Thyroid gland (tissue), 4 donors: ENCODE data around the gene NRG3.
A peak's percentile ranks its signal among the peaks of the same experiment; 100 is the strongest.

Experiments used
- POLR2A ChIP-seq, 2 donors: fragments of 450-650 bp; IDR thresholded peaks; one replicate each; pipeline ENCODE4 v1.6.1; 2017; ENCODE audit warnings: antibody characterized with exemption in 2 of 2, mild to moderate bottlenecking in 2 of 2, moderate library complexity in 1 of 2
- TF ChIP-seq, protein P1 (sequence below), 6 experiments: fragments of 200-600 bp in 3 of 6; fragments of 450-650 bp in 3 of 6; sonication (generic) in 3 of 6; IDR thresholded peaks; one replicate each; pipeline ENCODE4 v1.5.1; 2016 to 2019; ENCODE audit warnings: antibody characterized with exemption in 6 of 6, mild to moderate bottlenecking in 2 of 6, inconsistent platforms in 1 of 6, moderate library complexity in 1 of 6

GRCh38 chr10:82150123-82150900 is 275.3 kb downstream of the NRG3 start:
- TF ChIP-seq, protein P1, sequence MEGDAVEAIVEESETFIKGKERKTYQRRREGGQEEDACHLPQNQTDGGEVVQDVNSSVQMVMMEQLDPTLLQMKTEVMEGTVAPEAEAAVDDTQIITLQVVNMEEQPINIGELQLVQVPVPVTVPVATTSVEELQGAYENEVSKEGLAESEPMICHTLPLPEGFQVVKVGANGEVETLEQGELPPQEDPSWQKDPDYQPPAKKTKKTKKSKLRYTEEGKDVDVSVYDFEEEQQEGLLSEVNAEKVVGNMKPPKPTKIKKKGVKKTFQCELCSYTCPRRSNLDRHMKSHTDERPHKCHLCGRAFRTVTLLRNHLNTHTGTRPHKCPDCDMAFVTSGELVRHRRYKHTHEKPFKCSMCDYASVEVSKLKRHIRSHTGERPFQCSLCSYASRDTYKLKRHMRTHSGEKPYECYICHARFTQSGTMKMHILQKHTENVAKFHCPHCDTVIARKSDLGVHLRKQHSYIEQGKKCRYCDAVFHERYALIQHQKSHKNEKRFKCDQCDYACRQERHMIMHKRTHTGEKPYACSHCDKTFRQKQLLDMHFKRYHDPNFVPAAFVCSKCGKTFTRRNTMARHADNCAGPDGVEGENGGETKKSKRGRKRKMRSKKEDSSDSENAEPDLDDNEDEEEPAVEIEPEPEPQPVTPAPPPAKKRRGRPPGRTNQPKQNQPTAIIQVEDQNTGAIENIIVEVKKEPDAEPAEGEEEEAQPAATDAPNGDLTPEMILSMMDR (IDR thresholded peaks at IDR 0.05): peak in 3 of 6 experiments; percentile 27 to 39 (median 27)
- TF ChIP-seq POLR2A (IDR thresholded peaks at IDR 0.05): no peak
